Mammary epithelial cell (primary cell): ENCODE data around the gene DPM1.

ENCODE experiments used
- EZH2 ChIP-seq: IDR thresholded peaks from 2 replicates; pipeline ENCODE4 v1.6.1; 2012; ENCODE audit warnings: low read length, inconsistent platforms, borderline replicate concordance
- TF ChIP-seq, protein P1 (sequence below), 2 donors: IDR thresholded peaks in 1 of 2; conservative IDR thresholded peaks in 1 of 2; 2 replicates each; pipeline ENCODE4 v1.5.1; 2011 to 2012; ENCODE audit warnings: inconsistent platforms in 2 of 2, low read length in 2 of 2, mild to moderate bottlenecking in 2 of 2, control low read depth in 1 of 2, low read depth in 1 of 2; ENCODE audit not compliant: insufficient read depth in 1 of 2; ENCODE audit errors: extremely low read depth in 1 of 2

GRCh38 chr20:50958615-50959542, 547 bp upstream of the DPM1 start, which contains the start of gene MOCS3:
- TF ChIP-seq, protein P1, sequence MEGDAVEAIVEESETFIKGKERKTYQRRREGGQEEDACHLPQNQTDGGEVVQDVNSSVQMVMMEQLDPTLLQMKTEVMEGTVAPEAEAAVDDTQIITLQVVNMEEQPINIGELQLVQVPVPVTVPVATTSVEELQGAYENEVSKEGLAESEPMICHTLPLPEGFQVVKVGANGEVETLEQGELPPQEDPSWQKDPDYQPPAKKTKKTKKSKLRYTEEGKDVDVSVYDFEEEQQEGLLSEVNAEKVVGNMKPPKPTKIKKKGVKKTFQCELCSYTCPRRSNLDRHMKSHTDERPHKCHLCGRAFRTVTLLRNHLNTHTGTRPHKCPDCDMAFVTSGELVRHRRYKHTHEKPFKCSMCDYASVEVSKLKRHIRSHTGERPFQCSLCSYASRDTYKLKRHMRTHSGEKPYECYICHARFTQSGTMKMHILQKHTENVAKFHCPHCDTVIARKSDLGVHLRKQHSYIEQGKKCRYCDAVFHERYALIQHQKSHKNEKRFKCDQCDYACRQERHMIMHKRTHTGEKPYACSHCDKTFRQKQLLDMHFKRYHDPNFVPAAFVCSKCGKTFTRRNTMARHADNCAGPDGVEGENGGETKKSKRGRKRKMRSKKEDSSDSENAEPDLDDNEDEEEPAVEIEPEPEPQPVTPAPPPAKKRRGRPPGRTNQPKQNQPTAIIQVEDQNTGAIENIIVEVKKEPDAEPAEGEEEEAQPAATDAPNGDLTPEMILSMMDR (conservative IDR thresholded peaks at IDR 0.05 in 1 of 2, IDR thresholded peaks at IDR 0.05 in 1 of 2; ENCODE audit: extremely low read depth in 1 of 2, insufficient read depth in 1 of 2, low read depth in 1 of 2, low read length in 2 of 2): no peak
- TF ChIP-seq EZH2: no peak
